GM21723 (cell line): ENCODE data around the gene RTN4R.

ENCODE experiments used
- ATAC-seq: cut with Tn5 transposase; IDR thresholded peaks from one replicate; pipeline ENCODE4 v1.9.1; 2021; ENCODE audit warnings: mild to moderate bottlenecking, moderate library complexity; ENCODE audit not compliant: unreplicated experiment

The RTN4R gene

DNA sequence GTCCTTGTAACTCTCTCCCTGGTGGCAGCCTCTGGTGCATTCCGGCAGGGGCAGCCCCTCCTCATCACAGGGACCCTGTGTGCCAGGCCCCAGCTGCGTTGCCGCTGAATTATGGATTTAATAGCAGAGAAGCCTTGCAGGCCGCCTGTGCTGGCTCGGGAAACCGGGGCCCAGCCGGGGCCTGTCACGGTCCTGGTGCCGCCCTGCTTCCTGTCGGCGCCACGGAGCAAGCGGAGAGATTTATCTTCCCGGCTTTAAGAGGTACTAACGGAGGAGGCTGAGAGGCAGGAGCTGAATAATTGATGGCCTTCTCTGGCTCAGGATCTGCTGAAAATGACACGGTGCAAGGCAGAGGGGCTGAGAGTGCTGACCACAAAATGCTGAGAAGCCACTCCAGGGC, 63.3 kb downstream of the RTN4R start:
- ATAC-seq, result no peak

DNA sequence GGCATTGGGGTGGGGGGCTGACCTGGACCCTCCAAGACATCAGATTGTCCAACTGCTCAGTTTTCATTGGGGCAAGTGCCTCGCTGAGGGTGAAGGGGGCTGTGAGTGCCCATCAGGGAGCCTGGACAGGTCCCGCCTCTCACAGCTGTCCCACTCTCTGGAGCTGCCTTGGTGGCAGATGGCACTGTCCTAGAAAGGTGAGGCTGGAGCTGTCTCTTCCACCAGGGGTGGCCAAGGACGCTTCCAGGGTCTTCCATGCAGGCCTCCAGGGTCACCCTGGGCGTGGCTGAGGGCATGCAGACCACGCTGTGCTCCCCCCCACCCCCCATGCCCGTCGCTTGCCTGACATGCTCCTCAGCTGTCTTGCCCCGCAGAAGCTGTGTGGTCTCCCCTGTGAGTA, 63.8 kb downstream of the RTN4R start:
- ATAC-seq, result no peak

DNA sequence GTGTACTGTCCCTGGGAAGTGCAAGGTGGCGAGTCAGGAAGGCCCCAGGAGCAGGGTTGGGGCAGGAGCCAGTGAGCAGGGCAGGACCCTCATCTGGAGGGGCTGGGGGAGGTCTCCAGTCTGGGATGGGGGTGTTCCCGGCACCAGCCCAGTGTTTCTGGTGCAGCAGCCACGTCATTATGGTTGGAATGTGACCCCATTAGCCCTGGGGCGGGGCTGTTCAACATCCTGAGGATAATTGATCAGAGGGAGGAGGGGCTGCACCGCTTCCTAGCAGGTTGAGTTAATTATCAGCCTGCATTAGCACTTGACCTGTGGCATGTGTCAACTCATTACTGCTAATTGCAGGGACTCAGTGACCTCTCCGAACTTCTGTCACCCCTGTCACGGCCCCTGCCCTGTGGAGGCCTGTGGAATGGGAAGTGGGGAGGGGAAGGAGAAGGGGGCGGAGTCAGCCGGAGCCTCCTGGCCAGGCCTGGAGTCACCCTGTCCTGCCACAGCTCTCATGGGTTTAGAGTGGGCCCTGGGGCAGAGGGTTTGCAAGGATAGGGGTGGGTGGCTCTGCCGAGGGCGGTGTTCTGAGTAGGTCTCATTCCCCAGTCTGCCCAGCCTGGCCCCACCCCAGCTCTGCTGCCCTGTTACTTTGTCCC, 64.4 kb downstream of the RTN4R start:
- ATAC-seq, result no peak

DNA sequence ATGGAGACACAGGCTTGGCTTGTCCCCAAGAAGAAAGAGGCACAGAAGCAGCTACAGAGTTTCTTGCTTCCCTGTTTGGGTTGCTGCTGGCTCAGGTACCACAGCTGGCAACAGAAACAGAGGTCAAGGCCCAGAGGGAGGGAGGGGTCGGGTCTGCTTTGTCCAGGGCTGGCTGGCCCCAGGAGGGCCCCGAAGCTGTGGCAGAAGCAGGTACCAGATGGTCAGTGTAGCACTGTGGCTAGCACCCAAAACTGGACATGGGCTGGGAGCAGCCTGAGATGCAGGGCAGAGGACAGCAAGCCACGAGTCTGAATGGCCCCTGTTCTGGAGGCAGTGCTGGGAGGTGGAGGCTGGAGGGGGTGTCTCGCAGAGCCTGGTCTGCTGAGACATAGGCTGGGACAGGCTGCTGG, 65.0 kb downstream of the RTN4R start:
- no peak for ATAC-seq

DNA sequence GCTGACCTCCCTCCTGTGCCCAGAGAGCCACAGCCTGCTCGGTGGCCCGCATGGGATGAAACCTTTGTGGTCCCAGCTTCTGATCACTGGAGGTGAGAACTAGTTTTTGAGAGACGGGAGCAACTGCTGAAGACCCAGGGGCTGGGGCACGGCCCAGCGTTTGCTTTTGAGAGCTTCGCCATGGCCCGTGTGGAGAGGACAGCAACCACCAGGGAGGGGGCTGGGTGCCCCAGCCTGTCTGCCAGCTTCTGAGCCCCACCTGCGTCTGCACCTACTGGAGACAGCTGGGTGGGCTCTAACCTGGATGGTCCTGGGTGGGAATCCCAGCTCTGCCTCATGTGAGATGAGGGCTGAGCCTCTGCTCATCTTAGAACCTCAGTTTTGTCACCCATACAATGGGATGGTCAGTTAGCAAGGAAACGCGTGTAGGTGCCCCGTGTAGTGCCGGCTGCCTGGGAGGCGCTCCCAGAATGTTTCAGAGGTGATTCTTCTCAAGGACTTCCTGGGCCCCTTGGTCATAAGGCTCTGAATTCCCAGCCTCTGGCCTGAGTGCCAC, 66.2 kb downstream of the RTN4R start:
- no peak for ATAC-seq

DNA sequence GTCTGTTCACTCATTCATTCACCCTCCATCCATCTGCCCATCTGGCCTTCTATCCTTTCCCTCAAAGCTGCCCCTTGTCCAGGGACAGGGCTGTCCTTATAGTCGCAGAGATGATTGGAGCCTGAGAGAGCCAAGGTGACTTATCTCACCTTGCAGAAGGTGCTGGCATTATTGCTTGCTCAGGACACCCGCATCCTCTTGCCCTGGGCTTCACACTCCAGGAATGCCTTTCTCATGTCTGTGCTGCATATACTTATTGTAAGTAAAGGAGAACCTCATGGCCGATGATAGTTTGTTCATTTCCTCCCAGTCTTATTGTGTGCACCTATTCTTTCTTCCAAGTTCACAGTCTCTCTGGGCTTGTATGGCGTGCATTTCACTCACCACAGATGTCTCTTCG, 68.2 kb downstream of the RTN4R start:
- no peak for ATAC-seq

DNA sequence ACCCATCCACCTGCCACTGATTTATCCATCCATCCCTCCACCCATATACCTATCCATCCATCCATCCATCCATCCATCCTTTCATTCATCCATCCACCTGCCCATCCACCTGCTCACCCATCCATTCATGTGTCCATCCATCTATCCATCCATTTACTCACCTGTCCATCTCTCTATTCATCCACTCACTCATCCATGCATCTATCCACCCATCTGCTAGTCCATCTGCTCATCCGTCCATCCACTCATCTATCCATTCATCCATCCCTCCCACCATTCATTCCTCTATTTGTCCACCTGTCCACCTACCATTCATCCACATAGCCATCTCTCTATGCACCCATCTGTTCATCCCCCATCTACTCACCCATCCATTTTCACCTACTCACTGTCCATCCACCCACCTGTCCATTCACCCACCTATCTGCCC, 68.7 kb downstream of the RTN4R start:
- no peak for ATAC-seq

DNA sequence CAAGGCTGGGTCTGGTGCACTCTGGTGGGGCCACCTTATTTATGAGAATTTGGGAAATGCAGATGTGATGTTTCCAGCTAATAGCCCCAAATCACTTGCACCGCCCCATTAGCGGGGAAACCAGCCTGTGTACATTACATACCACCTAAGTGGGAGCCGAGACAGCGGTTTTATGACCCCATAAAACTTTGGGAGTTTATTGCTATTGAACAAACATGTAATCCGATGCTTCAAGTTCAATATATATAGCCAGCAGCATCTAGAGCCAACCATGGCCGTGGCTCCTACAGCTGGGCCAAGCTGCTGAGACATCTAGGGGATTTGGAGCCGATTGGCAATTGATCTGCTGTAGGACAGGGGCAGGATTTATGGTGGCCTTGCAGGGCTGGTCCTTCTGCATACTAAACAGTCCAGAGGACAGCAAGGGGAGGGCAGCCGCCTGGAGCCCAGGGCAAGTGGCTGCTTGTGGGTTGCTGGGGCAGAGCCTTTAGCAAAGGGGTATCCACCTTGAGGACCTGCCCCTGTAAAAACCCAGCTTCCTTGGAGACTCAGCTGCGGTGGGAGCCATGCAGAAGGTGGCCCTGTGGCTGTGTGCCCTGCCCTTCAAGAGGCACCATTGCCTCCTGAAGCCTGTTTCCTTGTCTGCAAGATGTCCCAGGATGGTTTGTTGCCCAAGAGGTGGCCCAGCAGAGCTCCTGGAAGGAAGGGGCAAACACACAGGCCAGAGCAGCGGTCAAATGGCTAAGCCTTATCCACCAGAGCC, 69.4 kb downstream of the RTN4R start:
- ATAC-seq, result no peak

DNA sequence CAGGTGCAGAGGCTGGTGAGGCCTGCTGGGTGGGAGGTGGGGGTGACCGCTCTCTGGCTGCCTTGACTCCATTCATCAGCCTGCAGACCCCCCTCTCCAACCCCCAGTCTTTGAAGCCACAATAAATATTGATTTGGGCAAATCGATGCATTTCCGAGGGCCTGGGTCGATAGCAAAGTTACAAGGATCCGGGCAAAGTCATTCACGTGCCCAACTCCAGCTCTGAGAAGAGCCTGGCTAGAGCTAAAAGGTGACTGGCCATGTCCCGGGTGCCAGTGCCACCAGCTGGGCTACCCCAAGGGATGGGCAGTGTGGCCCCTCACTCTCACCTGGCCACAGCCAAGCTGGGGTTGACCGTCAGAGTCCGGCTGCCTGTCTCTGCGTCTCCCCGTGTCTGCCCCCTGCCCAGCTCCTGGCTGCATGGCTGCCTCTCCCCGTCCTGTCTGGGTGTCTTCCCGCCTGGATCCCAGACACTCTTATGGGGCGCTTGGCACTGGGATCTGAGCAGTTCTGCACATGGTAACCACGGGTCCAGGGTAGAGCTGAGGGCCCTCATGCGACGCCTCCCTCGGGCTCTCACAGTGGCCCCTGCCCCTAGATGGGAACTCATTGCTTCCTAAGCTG, 70.6 kb downstream of the RTN4R start:
- no peak for ATAC-seq

DNA sequence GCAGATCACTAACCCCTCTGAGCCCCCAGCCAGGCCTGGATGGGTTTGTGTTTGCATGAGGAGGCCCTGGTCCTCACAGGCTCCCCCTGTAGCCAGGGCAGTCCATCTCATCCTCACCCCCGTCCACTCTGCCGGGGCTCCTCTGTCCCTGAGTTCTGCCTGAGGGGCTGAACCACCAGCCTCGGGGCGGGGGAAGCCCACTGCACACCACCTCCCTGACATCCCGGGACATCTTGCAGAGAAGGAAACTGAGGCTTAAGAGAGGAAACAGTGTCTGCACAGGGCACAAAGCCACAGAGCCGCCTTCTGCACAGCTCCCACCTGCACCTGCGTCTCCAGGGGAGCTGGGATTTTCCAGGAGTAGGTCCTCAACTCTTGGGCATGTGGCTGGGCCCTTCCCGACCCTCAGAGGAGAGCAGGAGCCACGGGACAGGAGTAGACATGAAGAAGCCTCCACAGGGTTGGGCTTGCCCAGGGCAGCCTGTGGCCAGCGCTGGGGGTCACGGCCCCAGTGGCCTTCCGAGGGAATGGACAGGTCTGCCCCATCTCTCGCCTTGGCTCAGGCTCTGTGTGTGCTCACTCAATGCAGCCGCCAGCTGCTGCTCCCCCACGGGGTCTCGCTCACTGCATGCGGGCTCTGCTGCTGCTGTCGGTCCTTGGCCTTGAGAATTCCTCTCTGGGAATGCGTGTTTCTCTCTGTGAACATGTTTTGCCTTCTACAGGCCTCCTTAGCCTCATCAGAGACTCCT, 71.8 kb downstream of the RTN4R start:
- ATAC-seq, result no peak

DNA sequence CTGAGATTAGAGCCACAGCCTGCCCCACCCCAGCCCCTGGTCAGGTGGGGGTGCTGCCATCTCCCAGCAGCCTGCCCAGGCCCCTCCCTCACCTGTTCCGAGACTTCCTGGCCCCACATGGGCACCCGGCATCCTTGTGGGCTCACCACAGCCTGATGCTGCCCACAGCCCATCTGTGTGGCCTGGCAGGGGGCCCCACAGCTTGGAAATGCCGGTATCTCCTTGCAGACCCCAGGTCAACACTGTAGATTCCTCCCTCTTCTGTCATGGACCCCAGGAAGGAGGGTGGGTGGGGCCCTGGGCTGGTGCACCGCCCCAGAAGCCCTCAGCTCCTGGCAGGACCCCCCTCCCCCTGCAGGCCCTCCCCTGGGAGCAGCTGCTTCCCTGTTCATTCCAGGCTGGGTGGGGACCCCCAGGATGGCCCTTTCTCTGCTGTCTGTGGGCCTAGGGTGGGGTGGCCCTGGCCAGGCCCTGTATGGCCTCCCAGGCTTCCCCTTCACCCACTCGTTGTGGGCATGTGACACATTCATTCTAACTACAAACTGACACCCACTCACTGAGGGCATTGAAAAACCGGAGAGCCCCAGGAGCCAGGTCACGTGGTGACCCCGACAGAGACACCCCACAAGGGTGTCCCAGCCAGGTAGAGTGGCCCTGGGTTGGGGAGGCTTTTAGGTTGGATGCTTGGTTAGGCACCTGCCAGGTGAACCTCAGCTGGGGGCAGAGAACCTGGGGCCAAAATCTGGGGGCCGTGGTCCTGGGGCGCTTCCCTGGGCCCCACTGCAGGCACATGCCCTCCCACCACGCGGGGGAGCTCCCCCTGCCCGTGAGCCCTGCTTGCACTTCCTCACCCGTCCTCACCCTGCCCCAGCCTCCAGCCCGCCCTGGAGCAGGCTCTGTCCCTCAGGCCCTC, 73.2 kb downstream of the RTN4R start:
- no peak for ATAC-seq

DNA sequence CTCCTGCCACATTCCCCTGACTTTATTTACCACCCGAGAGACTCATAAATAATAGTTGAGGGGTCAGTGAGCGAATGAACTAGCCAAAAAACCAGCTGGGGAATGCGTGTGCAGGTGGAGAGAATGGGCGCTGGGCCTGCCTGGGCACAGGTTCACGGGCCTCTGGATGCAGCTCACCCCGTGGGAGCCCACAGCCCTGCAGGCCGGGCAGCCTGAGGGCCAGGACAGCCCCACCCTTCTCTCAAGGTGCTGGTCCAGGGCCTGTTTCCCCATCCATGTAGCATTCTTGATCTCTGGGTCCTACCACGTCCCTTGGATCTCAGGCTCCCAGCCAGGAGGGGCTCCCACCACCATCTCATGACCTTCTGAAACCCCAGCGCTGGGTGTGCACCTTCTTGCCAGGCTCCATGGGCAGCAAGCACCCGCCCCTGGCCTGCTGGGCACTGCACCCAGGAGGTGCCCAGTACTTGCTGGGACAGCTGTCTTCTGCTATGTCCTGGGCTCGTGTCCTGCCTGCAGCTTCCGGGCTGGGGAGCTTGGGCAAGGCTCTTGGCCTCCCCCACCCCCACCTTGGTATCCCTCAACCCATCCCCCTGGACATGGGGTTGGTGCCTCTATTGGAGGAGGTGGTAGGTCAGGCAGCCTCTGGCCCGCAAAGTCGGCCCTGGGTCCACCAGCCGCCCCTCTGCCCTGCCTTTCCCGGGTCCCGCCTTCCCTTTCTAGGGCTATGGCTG, 74.2 kb downstream of the RTN4R start:
- no peak for ATAC-seq

DNA sequence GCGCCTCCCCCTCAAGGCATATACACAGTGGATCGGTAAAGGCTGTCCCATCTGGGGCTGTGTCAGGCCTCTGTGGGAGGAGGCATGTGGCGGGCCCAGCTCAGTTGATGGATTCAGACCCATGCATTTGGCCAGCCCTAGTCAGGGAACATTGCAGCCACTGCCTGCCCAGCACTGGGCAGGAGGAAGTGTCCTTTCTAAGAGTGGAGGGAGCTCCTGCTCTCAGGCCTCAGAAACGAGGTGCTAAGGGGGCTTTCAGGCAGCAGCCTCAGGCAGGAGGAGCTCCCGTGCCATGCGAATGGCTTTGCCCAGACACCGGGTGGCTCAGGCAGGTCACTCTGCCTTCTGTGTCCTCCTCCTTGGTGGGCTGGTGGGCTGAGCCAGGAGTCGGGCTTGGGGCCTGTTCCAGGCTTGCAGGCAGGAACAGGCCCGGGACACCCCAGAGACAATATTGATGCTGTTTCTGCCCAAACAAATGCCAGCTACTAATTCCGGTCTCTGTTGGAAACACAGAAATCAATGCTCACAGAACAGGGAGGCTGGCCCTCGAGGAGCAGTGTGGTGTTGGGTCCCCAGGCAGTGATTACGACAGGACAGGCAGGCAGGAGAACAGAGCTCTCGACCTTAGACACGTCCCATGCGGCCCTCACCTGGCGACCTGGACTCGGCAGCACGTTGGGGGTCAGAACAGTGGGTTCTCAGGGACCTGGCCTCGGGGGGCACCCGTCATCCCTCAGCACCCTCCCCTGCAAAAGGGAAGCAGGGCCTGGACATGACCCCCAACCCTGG, 75.0 kb downstream of the RTN4R start:
- no peak for ATAC-seq

DNA sequence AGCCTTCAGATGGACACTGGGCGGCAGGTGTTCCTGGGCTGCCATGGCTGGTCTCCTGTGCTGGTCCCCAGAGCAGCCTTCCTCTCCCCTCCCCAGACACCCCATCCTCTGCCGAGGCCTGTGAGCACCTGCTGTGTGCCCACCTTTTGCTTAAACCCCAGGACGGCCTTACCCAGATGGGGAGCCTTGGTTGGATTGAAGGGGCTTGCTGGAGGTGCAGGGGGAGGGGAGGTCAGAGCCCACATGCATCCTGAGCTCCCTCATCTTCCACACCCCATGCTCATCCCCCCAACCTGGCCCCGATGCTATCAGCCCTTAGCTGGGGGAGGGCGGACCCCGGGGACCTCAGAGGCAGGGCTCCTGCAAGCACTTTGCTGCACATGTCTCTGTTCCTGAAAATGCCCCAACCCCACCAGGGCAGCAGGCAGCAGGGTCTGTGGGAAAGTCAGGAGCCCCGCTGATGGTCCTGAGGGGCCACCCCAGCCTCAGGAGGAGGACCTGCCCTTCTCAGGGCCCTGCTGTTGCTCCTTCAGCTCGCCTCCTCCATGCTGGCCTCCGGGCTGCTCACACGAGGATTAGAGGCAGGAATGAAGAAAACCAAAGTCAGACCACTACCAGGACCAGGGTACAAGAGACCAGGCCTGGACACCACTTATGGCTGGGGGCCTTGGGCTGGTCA, 75.7 kb downstream of the RTN4R start:
- no peak for ATAC-seq

DNA sequence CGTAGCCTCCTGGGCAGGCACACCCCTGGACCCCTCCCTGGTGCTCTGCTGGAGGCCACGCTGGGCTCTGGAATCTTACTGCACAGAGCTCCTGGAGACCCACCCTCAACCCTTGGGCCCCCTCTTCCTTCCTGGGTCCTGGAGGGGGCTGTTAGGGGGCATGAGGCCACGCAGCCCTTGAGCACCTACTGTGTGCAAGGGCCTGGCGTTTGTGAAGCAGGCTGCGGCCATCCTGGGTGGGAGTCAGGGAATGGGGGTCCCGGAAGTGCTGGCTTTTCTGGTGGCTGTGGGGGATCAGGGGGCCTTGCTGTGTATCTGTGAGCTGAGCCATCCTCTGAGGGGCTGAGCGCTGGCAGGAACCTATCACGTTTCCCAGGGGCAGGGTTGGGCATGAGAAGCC, 76.3 kb downstream of the RTN4R start:
- no peak for ATAC-seq
